Gastrocnemius medialis (tissue), 4 donors: Measurements from ENCODE around the gene DCAF8. TPM values are rescaled to one million over a fixed set of nuclear protein-coding genes. Genes with fewer than 3 reads are reported as not detected.

Experiments used
- ATAC-seq, 2 donors: fragments of 150-250 bp; one replicate each; pipeline ENCODE4 v1.9.1; 2016
- DNase-seq, 2 donors: peaks; one replicate each; pipeline ENCODE4 v3.0.0-alpha.2; 2019
- H3K27ac ChIP-seq, 4 donors: fragments of 200-600 bp; sonication (generic); 1 replicate in 1 of 4; 2 replicates in 3 of 4; pipeline ENCODE4 v1.5.1; 2016 to 2018; ENCODE audit warnings: mild to moderate bottlenecking in 2 of 4, moderate library complexity in 1 of 4
- H3K27me3 ChIP-seq, 3 donors: fragments of 200-600 bp; sonication (generic) in 2 of 3; 1 replicate in 1 of 3; 2 replicates in 2 of 3; pipeline versions ENCODE4 v1.5.1 to v1.6.0; 2016 to 2019; ENCODE audit warnings: mild to moderate bottlenecking in 1 of 3, moderate library complexity in 1 of 3
- H3K36me3 ChIP-seq, 2 donors: fragments of 200-600 bp; sonication (generic) in 1 of 2; one replicate each; pipeline ENCODE4 v1.5.1; 2017 to 2018
- H3K4me1 ChIP-seq, 2 donors: fragments of 200-600 bp; sonication (generic) in 1 of 2; one replicate each; pipeline ENCODE4 v1.5.1; 2016 to 2017; ENCODE audit warnings: mild to moderate bottlenecking in 2 of 2
- H3K4me3 ChIP-seq, 4 donors: fragments of 200-600 bp; sonication (generic) in 3 of 4; 1 replicate in 1 of 4; 2 replicates in 3 of 4; pipeline ENCODE4 v1.5.1; 2016 to 2019; ENCODE audit warnings: mild to moderate bottlenecking in 2 of 4
- H3K9me3 ChIP-seq, 3 donors: fragments of 200-600 bp; sonication (generic) in 2 of 3; 1 replicate in 1 of 3; 2 replicates in 2 of 3; pipeline ENCODE4 v1.5.1; 2016 to 2019
- POLR2A ChIP-seq, 2 donors: fragments of 450-650 bp; IDR thresholded peaks; one replicate each; pipeline ENCODE4 v1.6.1; 2017; ENCODE audit warnings: antibody characterized with exemption in 2 of 2, mild to moderate bottlenecking in 2 of 2, moderate library complexity in 2 of 2
- in situ Hi-C, 4 donors: fragments of 200-750 bp; cut with MboI; loops; one replicate each; pipeline versions ENCODE4 v1.15.0 to v1.8.0; 2017; ENCODE audit warnings: low sequenced_read_pairs in 4 of 4
- intact Hi-C: fragments of 100-400 bp; cut with DNase I; formaldehyde crosslinking; loops from one replicate; pipeline ENCODE4 v1.15.1; 2023; ENCODE audit warnings: low total_unique reads
- total RNA-seq, 4 donors: library from RNA; depleted of rRNA; stranded (reverse); fragments of >200 nt; gene quantifications; one replicate each; pipeline versions ENCODE4 v1.1.0 to v1.2.3, GENCODE V29; 2016
- TF ChIP-seq, protein P1 (sequence below), 5 experiments: fragments of 450-650 bp in 3 of 5; fragments of 200-600 bp in 2 of 5; sonication (generic) in 2 of 5; IDR thresholded peaks in 4 of 5; conservative IDR thresholded peaks in 1 of 5; 1 replicate in 4 of 5; 2 replicates in 1 of 5; pipeline ENCODE4 v1.5.1; 2016 to 2019; ENCODE audit warnings: antibody characterized with exemption in 5 of 5, mild to moderate bottlenecking in 3 of 5, moderate library complexity in 3 of 5

The DCAF8 gene
- total RNA-seq, 4 donors from 2014 or later: 170 to 208 (median 196) TPM

DNA sequence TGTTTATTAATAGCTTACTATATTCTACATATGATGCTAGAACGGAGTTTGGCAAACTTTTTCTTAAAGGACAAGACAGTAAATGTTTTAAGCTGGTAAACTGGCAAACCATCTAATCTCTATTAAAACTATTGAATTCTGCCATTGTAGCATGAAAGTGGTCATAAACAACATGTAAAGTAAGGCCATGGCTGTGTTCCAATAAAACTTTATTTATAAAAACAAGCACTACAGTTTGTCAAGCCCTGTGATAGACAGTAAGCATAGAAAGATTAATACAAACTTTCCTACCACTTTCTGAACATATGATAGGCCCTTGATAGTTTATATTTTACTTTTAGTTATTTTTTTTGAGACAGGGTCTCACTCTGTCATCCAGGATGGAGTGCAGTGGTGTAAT, 34.8 kb downstream of the DCAF8 start:
- TF ChIP-seq, protein P1, sequence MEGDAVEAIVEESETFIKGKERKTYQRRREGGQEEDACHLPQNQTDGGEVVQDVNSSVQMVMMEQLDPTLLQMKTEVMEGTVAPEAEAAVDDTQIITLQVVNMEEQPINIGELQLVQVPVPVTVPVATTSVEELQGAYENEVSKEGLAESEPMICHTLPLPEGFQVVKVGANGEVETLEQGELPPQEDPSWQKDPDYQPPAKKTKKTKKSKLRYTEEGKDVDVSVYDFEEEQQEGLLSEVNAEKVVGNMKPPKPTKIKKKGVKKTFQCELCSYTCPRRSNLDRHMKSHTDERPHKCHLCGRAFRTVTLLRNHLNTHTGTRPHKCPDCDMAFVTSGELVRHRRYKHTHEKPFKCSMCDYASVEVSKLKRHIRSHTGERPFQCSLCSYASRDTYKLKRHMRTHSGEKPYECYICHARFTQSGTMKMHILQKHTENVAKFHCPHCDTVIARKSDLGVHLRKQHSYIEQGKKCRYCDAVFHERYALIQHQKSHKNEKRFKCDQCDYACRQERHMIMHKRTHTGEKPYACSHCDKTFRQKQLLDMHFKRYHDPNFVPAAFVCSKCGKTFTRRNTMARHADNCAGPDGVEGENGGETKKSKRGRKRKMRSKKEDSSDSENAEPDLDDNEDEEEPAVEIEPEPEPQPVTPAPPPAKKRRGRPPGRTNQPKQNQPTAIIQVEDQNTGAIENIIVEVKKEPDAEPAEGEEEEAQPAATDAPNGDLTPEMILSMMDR (IDR thresholded peaks at IDR 0.05 in 4 of 5, conservative IDR thresholded peaks at IDR 0.05 in 1 of 5): no peak
- TF ChIP-seq POLR2A (IDR thresholded peaks at IDR 0.05): no peak
- intact Hi-C loops: no loop called here
- H3K27ac ChIP-seq: peak overlapping the region in 1 of 4 donors; percentile 27

DNA sequence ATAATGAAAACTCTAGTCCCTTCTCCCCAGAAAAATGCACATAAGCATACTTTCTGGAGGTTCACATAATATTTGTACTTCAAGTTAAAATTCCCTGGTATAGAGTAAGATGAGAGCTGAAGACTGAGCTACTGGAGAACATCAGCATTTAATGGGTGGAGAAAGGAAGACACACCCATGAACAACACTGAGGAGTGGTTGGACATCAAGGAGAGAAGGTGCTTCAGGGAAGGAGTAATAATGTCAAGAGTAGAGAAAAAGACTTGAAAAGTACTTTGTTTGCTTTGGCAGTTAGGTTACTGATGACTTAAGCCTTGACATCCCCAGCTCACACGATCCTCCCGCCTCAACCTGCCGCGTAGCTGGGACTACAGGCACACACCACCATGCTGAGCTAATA, 35.3 kb downstream of the DCAF8 start:
- Histone ChIP-seq H3K4me1 (peaks cover 0 to 8% of the 10 kb centered on the region in 2 donors), H3K9me3 (no peaks in the 10 kb centered on the region), H3K27me3 (no peaks in the 10 kb centered on the region), H3K36me3 (peaks cover 17 to 96% of the 10 kb centered on the region in 2 donors), H3K27ac (peak overlapping the region in 1 of 4 donors; percentile 27), H3K4me3 (no peak overlapping the region)
- in situ Hi-C loops: no loop called here
- TF ChIP-seq, protein P1 (IDR thresholded peaks at IDR 0.05 in 4 of 5, conservative IDR thresholded peaks at IDR 0.05 in 1 of 5): no peak
- TF ChIP-seq POLR2A (IDR thresholded peaks at IDR 0.05): no peak
- DNase-seq (no peak), ATAC-seq (no peak)
- intact Hi-C loops: no loop called here

More for the DNA sequence above, 34.8 kb downstream of the DCAF8 start:
- H3K9me3 ChIP-seq: no peaks in the 10 kb centered on the region
- H3K4me3 ChIP-seq: no peak overlapping the region
- H3K27me3 ChIP-seq: no peaks in the 10 kb centered on the region
- in situ Hi-C loops: no loop called here
- H3K4me1 ChIP-seq: peaks cover 0 to 8% of the 10 kb centered on the region in 2 donors
- DNase-seq (no peak), ATAC-seq (no peak)
- peaks cover 15 to 94% of the 10 kb centered on the region in 2 donors for H3K36me3 ChIP-seq

DNA sequence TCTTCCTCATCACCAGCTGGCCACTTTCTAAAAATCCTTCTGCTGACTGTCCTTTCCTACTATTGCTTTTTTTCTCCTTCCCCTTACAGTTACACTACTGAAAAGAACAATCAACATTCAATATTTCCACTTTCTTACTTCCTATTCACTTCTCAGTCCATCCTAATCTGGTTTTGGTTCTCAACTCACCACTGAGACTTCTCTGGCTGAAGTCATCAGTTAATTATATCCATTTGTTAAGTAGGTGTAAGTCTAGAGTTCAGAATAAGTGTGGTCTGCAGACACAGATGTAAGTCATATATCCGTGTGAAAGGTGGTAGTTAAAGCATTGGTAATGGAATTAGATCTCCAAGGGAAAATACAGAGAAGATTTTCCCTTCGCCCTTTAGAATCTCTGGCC, 35.7 kb downstream of the DCAF8 start:
- H3K27me3 ChIP-seq: no peaks in the 10 kb centered on the region
- H3K27ac ChIP-seq: peak overlapping the region in 2 of 4 donors; percentile 7 to 27
- no peak for DNase-seq
- no peak overlapping the region for H3K4me3 ChIP-seq
- no peaks in the 10 kb centered on the region for H3K9me3 ChIP-seq
- intact Hi-C loops: no loop called here
- peaks cover 0 to 8% of the 10 kb centered on the region in 2 donors for H3K4me1 ChIP-seq
- H3K36me3 ChIP-seq: peaks cover 18 to 96% of the 10 kb centered on the region in 2 donors
- in situ Hi-C loops: no loop called here
- no peak for ATAC-seq
- TF ChIP-seq, protein P1 (IDR thresholded peaks at IDR 0.05 in 4 of 5, conservative IDR thresholded peaks at IDR 0.05 in 1 of 5): no peak
- TF ChIP-seq POLR2A (IDR thresholded peaks at IDR 0.05): no peak

DNA sequence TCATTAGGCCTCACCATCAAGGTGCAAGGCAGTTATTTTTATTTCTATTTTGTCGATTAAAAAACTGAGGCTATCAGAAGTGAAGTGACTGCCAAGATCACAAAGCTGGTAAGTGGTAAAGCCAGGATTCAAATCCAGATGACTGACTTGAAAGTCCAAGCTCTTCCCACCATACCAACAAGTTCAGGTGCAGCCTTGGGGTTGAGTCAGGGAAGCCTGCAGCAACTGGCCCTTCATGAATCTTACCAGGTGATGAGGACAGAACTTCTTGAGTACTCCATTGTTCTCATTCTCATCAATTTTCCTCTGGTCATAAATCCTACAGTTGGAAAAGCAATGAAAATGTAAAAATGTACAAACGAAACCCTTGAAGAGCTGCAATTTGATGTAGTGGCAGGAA, 37.0 kb downstream of the DCAF8 start:
- no peak for DNase-seq
- H3K27ac ChIP-seq: no peak overlapping the region
- TF ChIP-seq, protein P1 (IDR thresholded peaks at IDR 0.05 in 4 of 5, conservative IDR thresholded peaks at IDR 0.05 in 1 of 5): no peak
- no peak for TF ChIP-seq POLR2A (IDR thresholded peaks at IDR 0.05)
- ATAC-seq: no peak
- in situ Hi-C loops: no loop called here
- H3K4me1 ChIP-seq: peaks cover 0 to 8% of the 10 kb centered on the region in 2 donors
- no peaks in the 10 kb centered on the region for H3K27me3 ChIP-seq
- peaks cover 10 to 97% of the 10 kb centered on the region in 2 donors for H3K36me3 ChIP-seq
- H3K9me3 ChIP-seq: no peaks in the 10 kb centered on the region
- intact Hi-C loops: no loop called here
- H3K4me3 ChIP-seq: no peak overlapping the region

DNA sequence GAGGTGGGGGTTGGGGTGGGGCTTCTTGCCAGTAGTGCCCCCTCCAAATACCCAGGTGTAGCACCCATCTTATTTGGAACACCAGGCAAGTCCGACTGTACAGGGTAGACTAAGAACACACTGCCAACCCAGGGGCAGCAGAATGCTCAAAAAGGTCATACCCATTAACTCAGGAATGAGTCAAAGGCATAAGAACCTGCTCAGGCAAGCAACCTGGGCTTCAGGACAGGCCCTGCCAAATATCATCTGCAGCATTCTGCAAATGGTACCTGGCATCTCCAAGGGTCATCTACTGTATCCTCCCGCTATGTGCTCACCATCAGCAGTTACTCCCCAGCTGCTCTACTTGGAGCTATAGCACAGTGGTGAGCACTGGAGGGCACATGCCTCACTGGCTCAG, 37.7 kb downstream of the DCAF8 start:
- Histone ChIP-seq H3K4me3 (no peak overlapping the region), H3K9me3 (no peaks in the 10 kb centered on the region), H3K27ac (no peak overlapping the region), H3K4me1 (peaks cover 0 to 11% of the 10 kb centered on the region in 2 donors), H3K36me3 (peaks cover 8 to 96% of the 10 kb centered on the region in 2 donors), H3K27me3 (no peaks in the 10 kb centered on the region)
- ATAC-seq (no peak), DNase-seq (no peak)
- TF ChIP-seq POLR2A (IDR thresholded peaks at IDR 0.05): no peak
- TF ChIP-seq, protein P1 (IDR thresholded peaks at IDR 0.05 in 4 of 5, conservative IDR thresholded peaks at IDR 0.05 in 1 of 5): no peak
- in situ Hi-C loops: no loop called here
- intact Hi-C loops: no loop called here
